Measurements from ENCODE around the gene DUSP22. TPM values are rescaled to one million over a fixed set of nuclear protein-coding genes. Genes with fewer than 3 reads are reported as not detected.
A peak's percentile ranks its signal among the peaks of the same experiment; 100 is the strongest.
"Not testable (repeated sequence)": the region's sequence is repeated elsewhere in the genome, so short reads cannot be mapped to it uniquely, and the experiment has no call there.

DUSP22 gene
- total RNA-seq, 4 donors from 2014 or later, result 34.7 to 75.9 (median 48.5) TPM

DNA sequence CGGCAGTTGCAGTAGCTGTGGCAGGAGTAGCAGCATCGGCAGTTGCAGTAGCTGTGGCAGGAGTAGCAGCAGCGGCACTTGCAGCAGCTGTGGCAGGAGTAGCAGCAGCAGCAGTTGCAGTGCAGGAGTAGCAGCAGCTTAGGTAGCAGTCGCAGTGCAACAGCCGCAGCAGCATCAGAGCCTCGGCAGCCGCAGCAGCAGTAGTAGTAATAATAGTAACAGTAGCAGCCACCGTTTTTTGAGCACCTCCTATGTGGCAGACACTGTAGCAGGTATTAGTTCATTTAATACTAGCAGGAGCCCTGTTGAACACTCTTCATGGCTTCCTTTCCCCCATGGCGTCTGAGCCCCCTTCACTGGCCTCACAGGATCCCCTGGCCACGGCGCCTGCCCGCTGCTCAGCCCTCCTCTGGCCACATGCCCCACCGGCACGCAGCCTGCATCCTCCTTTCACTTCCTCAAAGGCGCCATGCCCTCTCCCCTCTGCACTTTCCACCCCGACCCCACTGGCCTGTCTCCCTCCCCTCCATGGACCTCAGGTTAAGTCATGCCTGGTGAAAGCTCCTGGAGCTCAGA is 80.1 kb downstream of the DUSP22 start:
- Histone ChIP-seq H3K4me3 (peak overlapping the region in 1 of 4 donors; percentile 16), H3K27me3 (no peaks in the 10 kb centered on the region), H3K9me3 (peaks cover 0 to 5% (median 0%) of the 10 kb centered on the region in 4 donors), H3K36me3 (no peaks in the 10 kb centered on the region), H3K27ac (no peak overlapping the region), H3K4me1 (peaks cover 0 to 10% (median 0%) of the 10 kb centered on the region in 4 donors)
- peak in 2 of 3 donors; percentile 50 to 79 for DNase-seq
- TF ChIP-seq POLR2A (IDR thresholded peaks at IDR 0.05), result no peak
- TF ChIP-seq, protein P1, sequence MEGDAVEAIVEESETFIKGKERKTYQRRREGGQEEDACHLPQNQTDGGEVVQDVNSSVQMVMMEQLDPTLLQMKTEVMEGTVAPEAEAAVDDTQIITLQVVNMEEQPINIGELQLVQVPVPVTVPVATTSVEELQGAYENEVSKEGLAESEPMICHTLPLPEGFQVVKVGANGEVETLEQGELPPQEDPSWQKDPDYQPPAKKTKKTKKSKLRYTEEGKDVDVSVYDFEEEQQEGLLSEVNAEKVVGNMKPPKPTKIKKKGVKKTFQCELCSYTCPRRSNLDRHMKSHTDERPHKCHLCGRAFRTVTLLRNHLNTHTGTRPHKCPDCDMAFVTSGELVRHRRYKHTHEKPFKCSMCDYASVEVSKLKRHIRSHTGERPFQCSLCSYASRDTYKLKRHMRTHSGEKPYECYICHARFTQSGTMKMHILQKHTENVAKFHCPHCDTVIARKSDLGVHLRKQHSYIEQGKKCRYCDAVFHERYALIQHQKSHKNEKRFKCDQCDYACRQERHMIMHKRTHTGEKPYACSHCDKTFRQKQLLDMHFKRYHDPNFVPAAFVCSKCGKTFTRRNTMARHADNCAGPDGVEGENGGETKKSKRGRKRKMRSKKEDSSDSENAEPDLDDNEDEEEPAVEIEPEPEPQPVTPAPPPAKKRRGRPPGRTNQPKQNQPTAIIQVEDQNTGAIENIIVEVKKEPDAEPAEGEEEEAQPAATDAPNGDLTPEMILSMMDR (IDR thresholded peaks at IDR 0.05), result no peak

DNA sequence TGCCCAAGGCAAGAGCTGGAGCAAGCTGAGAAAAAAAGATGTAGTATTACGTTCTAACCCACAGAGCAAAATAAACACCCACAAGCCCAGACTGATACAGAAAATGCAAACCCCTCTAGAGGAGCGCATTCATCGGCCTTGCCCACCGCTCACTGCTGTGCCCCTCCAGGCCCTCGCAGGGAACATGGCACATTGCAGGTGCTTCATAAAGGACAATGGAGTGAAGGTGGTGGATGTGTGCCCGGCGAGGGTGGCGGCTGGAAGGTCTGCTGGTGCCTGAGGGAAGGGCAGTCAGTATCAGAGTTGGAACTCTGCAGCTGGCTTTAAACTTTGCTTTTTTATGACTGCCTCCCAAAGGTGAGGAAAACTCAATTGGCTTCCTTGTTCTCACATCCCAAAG is 80.7 kb downstream of the DUSP22 start:
- TF ChIP-seq, protein P1 (IDR thresholded peaks at IDR 0.05), result no peak
- Histone ChIP-seq H3K4me1 (peaks cover 0 to 10% (median 0%) of the 10 kb centered on the region in 4 donors), H3K9me3 (peaks cover 0 to 5% (median 0%) of the 10 kb centered on the region in 4 donors), H3K4me3 (no peak overlapping the region), H3K27ac (no peak overlapping the region), H3K27me3 (no peaks in the 10 kb centered on the region), H3K36me3 (no peaks in the 10 kb centered on the region)
- DNase-seq, result peak in 1 of 3 donors; percentile 29

DNA sequence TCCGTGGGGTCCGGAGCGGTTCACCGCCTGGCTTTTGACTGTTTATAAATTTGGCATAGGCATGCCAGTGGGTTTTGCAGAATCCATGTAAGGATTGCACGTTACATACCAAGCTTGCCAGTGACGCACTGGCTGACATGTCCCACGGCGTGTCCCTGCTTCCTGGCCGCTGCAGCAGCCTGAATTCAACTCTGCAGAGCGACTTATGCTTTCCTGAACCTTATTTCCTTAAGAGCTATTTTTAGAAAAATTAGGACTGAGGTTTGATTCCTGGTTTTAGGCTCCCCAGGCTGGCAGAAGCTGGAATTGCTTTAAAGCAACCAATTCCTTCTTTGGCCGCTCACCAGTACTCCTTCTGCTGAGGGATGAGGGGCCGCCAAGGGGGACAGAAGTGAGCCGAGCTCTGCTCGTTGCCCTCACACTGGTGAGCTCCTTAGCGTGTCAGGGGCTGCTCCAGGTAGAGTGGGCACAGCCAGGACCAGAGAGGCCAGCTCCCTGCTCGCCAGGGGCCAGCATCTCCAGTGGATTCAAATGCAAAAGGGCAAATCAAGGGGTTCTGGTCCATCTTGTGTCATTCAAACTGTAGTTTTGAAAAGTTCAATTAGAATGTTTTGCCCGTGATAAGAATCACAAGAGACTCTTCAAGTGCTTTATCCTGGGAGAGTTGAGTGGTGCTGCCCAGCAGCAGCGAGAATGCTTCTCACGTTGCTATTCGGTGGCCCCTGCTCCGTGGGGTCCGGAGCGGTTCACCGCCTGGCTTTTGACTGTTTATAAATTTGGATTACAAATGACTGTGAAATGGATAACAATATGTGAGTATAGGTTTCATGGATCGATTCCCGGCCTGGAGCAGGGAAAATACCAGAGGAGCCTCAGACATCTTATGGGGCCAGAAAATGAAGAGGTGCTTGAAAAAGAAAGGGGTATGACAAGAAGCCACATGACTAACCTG is 81.8 kb downstream of the DUSP22 start:
- no peaks in the 10 kb centered on the region for H3K27me3 ChIP-seq
- no peak overlapping the region for H3K27ac ChIP-seq
- H3K9me3 ChIP-seq, result peaks cover 0 to 5% (median 0%) of the 10 kb centered on the region in 4 donors
- TF ChIP-seq, protein P1 (IDR thresholded peaks at IDR 0.05), result no peak
- TF ChIP-seq POLR2A (IDR thresholded peaks at IDR 0.05), result no peak
- peaks cover 0 to 14% (median 0%) of the 10 kb centered on the region in 4 donors for H3K4me1 ChIP-seq
- no peak overlapping the region for H3K4me3 ChIP-seq
- H3K36me3 ChIP-seq, result no peaks in the 10 kb centered on the region
- peak in 1 of 3 donors; percentile 34 for DNase-seq

DNA sequence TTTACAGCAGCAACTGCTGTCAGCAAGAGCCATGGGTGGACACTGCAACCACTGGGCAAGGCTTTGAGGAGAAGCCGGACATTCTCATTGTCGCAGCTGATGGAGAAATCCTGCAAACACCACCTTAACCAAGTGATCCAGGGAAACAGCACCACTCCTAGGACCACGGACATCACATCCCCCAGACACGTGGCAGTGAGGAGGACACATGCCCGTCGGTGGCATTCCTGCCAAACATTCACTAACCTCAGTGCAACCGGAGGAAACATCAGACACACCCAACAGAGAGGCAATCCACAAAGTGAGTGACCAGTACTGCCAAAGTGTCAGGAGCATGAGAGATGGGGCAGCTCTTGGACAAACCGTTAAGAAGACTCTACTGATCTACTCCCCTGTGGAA is 82.7 kb downstream of the DUSP22 start:
- DNase-seq, result peak in 1 of 3 donors; percentile 37
- peaks cover 0 to 23% (median 3%) of the 10 kb centered on the region in 4 donors for H3K4me1 ChIP-seq
- no peaks in the 10 kb centered on the region for H3K27me3 ChIP-seq
- H3K36me3 ChIP-seq, result no peaks in the 10 kb centered on the region
- H3K27ac ChIP-seq, result no peak overlapping the region
- H3K4me3 ChIP-seq, result no peak overlapping the region
- H3K9me3 ChIP-seq, result peaks cover 0 to 5% (median 0%) of the 10 kb centered on the region in 4 donors
- TF ChIP-seq, protein P1 (IDR thresholded peaks at IDR 0.05), result no peak
- no peak for TF ChIP-seq POLR2A (IDR thresholded peaks at IDR 0.05)

DNA sequence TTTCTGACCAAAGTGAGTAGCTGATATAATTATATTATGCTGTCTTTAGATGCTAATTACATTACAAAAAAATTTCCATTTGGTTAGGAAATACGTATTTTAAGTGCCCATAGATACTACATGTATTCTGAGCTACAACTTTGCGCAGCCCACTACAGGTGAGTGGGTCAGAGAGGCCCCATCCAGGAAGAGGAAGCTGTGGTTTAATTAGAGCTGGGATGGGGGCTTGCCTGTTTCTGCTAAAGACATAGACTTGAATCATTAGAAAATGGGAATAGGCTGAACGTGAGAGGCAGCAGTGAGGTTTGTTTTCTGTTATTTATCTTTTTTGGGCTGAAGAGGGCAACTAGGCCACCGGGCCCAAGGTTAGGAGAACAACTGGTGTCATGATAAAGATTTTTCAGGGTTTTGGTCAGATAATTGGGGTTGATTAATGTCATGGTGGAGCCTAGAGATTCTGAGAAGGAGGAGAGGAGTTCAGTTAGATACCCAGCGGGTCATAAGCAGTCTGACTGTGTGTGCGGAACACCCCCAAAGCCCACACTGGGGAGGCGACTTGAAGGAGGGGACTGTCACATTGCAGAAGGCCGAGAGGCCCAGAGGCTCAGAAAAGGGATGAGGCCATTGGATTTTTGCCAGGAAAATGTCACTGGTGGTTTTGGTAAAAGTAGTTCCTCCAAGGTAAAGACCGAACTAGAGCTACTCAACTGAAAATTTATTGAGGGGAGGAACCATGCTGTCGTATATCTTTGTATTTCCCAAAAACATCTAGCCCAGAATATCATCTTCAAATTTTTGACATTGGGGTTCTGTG is 84.7 kb downstream of the DUSP22 start:
- Histone ChIP-seq H3K27me3 (no peaks in the 10 kb centered on the region), H3K4me3 (no peak overlapping the region), H3K9me3 (peaks cover 0 to 5% (median 0%) of the 10 kb centered on the region in 4 donors), H3K36me3 (no peaks in the 10 kb centered on the region), H3K4me1 (peaks cover 0 to 24% (median 3%) of the 10 kb centered on the region in 4 donors), H3K27ac (peak overlapping the region in 1 of 4 donors; percentile 38)
- peak in 2 of 3 donors; percentile 55 to 63 for DNase-seq
- no peak for TF ChIP-seq POLR2A (IDR thresholded peaks at IDR 0.05)
- TF ChIP-seq, protein P1 (IDR thresholded peaks at IDR 0.05), result no peak

DNA sequence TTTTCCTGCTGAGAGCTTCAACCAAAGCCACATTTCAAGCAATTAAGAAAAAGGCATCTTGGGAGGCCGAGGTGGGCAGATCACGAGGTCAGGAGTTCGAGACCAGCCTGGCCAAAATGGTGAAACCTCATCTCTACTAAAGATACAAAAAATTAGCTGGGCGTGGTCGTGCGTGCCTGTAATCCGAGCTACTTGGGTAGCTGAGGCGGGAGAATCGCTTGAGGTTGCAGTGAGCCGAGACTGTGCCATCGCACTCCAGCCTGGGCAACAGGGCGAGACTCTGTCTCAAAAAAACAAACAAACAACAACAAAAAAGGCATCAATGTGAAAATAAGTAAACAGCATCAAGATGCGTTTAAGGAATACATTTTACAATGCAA is 85.3 kb downstream of the DUSP22 start:
- DNase-seq, result peak in 1 of 3 donors; percentile 43
- not testable (repeated sequence) for H3K27ac ChIP-seq, H3K9me3 ChIP-seq, H3K36me3 ChIP-seq, H3K4me3 ChIP-seq, H3K27me3 ChIP-seq
- H3K4me1 ChIP-seq, result peaks cover 0 to 18% (median 3%) of the 10 kb centered on the region in 4 donors

Measured in Peyer's patch (tissue), 4 donors.